ENCODE results near the gene NUMBL. TPM values are rescaled to one million over a fixed set of nuclear protein-coding genes. Genes with fewer than 3 reads are reported as not detected.

Gene NUMBL
- total RNA-seq (17.1 and 21.7 TPM in 2 replicates), polyA plus RNA-seq (12.6 and 13.8 TPM in 2 replicates)

GRCh38 chr19:40690050-40690692 lies at the start of gene NUMBL:
TSS of gene NUMBL (minus strand) at chr19:40690651. CDS start at chr19:40690483, 168 bp downstream.
- H3K27me3 ChIP-seq: no peaks in the 10 kb centered on the region
- no peaks in the 10 kb centered on the region for H3K36me3 ChIP-seq
- no peak within 1 kb of the TSS for H3K27ac ChIP-seq
- H3K4me1 ChIP-seq (ENCODE audit: low read depth): peaks cover 6% of the 10 kb centered on the region
- H3K9me3 ChIP-seq (ENCODE audit: low read depth): no peaks in the 10 kb centered on the region
- no peak for TF ChIP-seq CTCF (IDR thresholded peaks at IDR 0.05; ENCODE audit: low read depth, low read length)
- no peak for DNase-seq (ENCODE audit: low read depth in 1 of 2, low spot score in 1 of 2)
- peak within 1 kb of the TSS; percentile 78 for H3K4me3 ChIP-seq

- Histone ChIP-seq H3K4me3 (no peak overlapping the region), H3K27me3 (no peaks in the 10 kb centered on the region), H3K9me3 (ENCODE audit: low read depth) (no peaks in the 10 kb centered on the region), H3K27ac (peak overlapping the region; percentile 28), H3K36me3 (peaks cover 16% of the 10 kb centered on the region), H3K4me1 (ENCODE audit: low read depth) (no peaks in the 10 kb centered on the region)
- DNase-seq (ENCODE audit: low read depth in 1 of 2, low spot score in 1 of 2): no peak
- TF ChIP-seq CTCF (IDR thresholded peaks at IDR 0.05; ENCODE audit: low read depth, low read length): no peak
These were observed 48.8 kb upstream of the NUMBL start for GRCh38 chr19:40739030-40739839.

GRCh38 chr19:40737102-40737644 lies 46.7 kb upstream of the NUMBL start:
- DNase-seq (ENCODE audit: low read depth in 1 of 2, low spot score in 1 of 2): no peak
- Histone ChIP-seq H3K9me3 (ENCODE audit: low read depth) (no peaks in the 10 kb centered on the region), H3K4me3 (no peak overlapping the region), H3K27me3 (no peaks in the 10 kb centered on the region), H3K27ac (no peak overlapping the region), H3K36me3 (peaks cover 29% of the 10 kb centered on the region), H3K4me1 (ENCODE audit: low read depth) (no peaks in the 10 kb centered on the region)
- TF ChIP-seq CTCF (IDR thresholded peaks at IDR 0.05; ENCODE audit: low read depth, low read length): no peak

GRCh38 chr19:40736661-40737060 lies 46.2 kb upstream of the NUMBL start:
- no peak overlapping the region for H3K27ac ChIP-seq
- peaks cover 29% of the 10 kb centered on the region for H3K36me3 ChIP-seq
- DNase-seq (ENCODE audit: low read depth in 1 of 2, low spot score in 1 of 2): no peak
- TF ChIP-seq CTCF (IDR thresholded peaks at IDR 0.05; ENCODE audit: low read depth, low read length): no peak
- H3K9me3 ChIP-seq (ENCODE audit: low read depth): no peaks in the 10 kb centered on the region
- no peaks in the 10 kb centered on the region for H3K27me3 ChIP-seq
- H3K4me1 ChIP-seq (ENCODE audit: low read depth): no peaks in the 10 kb centered on the region
- no peak overlapping the region for H3K4me3 ChIP-seq

GRCh38 chr19:40735013-40735771 lies 44.7 kb upstream of the NUMBL start:
- Histone ChIP-seq H3K9me3 (ENCODE audit: low read depth) (no peaks in the 10 kb centered on the region), H3K27me3 (no peaks in the 10 kb centered on the region), H3K4me3 (no peak overlapping the region), H3K4me1 (ENCODE audit: low read depth) (no peaks in the 10 kb centered on the region), H3K27ac (no peak overlapping the region), H3K36me3 (peaks cover 38% of the 10 kb centered on the region)
- no peak for DNase-seq (ENCODE audit: low read depth in 1 of 2, low spot score in 1 of 2)
- TF ChIP-seq CTCF (IDR thresholded peaks at IDR 0.05; ENCODE audit: low read depth, low read length): no peak
